Activated CD8-positive, alpha-beta memory T cell treated with anti-CD3 and anti-CD28 coated beads for 48 hours (primary cell): ENCODE data around the gene PSMB10.
"Not testable (repeated sequence)": the region's sequence is repeated elsewhere in the genome, so short reads cannot be mapped to it uniquely, and the experiment has no call there.

Source experiments
- DNase-seq, 3 experiments: peaks; one replicate each; pipeline ENCODE4 v3.0.0-alpha.2; 2020; ENCODE audit warnings: low read depth in 2 of 3, low spot score in 2 of 3

The PSMB10 gene

DNA sequence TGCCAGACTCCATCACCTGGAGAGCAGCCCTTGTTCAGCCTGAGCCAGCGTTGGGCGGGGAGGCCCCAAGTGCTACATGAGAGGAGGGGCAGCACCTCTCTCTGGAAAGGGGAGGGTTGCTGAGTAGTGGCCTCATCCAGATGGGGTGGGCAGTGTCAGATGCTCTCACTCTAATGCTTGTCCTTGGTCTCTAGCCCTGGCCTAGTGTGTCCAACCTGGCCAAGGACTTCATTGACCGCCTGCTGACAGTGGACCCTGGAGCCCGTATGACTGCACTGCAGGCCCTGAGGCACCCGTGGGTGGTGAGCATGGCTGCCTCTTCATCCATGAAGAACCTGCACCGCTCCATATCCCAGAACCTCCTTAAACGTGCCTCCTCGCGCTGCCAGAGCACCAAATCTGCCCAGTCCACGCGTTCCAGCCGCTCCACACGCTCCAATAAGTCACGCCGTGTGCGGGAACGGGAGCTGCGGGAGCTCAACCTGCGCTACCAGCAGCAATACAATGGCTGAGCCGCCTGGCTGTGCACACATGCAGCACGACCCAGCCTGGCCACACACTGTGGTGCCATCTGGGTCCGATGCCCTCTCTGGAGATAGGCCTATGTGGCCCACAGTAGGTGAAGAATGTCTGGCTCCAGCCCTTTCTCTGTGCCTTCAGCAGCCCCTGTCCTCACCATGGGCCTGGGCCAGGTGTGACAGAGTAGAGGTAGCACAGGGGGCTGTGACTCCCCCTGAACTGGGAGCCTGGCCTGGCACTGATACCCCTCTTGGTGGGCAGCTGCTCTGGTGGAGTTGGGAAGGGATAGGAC lies 9.3 kb downstream of the PSMB10 start:
- DNase-seq, result no peak

DNA sequence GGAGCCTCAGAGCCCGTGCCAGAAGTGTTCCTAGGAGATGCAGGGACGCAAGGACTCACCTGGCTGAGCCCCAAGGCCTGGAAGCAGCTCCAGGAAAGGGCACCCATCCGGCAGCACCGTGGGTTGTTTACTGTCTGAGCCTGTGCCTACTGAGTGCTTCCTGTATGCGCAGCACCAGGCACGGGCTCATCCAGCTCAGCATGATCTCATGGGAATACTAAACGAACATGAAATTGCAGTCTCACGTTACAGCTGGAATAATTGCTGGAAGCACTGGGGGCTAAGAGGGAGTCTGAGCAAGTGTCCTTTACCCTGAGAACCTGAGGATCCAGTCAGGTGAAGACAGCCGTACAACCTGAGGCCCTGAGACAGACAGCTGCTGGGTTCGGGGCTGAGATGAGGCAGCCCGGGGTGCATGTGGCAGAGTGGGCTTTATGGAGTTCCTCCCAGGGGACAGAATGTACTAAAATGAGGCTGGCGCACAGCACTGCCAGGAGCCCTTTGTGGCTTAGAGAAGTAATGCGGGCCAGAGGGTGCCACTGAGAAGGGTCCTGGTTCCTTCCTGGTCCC lies 10.4 kb downstream of the PSMB10 start:
- DNase-seq, result no peak

DNA sequence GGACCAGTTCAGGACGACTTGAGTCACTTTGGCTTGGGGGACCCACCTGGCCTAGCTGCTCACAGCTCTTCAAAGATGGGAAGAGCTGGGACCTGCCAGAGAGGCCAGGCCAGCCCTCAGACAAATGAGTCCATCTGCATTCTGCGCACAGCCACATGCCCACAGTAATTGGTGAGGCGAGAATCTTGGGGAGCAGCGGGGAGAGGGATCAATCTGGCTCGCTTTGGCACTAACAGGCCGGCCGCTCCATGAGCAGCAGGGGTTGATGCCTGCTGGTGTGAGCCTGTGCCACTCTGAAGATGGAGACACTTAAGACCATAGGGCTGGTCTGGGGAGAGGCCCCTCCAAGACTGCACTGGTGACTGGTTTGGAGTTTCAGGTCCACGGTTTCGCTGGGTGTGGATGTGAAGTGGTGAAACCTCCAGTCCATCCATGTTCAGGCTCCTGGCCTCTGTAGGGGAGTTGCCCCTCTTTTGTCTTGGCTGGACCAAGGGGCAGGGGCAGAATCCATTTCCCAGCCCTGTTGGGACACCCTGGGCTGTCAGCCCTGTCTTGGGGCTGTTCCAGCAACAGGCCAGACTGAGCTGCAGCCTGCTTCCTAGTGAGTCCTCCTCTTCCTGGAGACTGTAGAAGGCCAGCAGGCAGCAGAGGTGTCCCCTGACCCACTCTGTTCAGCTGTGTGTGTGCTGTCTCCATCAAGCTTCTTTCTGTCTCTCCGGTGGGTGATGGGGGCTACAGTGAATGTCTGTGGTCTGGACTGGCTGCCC lies 12.3 kb downstream of the PSMB10 start:
- no peak for DNase-seq

DNA sequence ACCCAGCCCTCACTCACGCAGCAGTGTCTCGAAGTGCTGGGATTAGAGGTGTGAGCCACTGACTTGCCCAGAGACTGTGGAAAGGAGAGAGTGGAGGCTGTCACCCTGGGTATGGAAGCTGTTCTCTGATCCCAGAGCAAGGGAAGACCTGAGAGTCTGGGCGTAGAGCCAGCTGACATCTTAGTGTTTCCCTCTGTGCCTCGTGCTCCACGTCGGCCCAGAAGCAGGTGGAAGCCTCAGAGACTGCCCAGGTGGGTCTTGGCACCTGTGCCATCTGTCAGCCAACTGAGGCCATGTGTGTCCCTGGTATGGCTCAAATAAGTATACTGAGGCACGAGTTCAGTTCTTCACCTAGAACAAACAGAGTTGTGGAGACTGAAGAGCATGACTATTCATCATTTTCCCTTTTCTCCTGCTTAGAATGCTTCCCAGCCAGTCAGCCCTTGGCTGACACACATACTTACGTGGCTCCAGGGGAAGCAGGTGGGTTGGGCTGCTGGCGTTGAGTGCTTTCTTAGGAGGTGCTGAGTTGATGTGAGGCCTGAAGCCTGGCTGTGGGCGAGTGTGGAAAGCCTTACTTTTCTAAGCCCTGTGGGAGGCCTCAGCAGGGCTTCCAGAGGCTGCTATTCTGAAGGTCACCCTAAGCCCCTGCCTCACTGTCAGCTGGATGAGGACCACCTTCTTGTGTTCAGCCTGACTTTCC lies 13.1 kb downstream of the PSMB10 start:
- DNase-seq, result no peak

DNA sequence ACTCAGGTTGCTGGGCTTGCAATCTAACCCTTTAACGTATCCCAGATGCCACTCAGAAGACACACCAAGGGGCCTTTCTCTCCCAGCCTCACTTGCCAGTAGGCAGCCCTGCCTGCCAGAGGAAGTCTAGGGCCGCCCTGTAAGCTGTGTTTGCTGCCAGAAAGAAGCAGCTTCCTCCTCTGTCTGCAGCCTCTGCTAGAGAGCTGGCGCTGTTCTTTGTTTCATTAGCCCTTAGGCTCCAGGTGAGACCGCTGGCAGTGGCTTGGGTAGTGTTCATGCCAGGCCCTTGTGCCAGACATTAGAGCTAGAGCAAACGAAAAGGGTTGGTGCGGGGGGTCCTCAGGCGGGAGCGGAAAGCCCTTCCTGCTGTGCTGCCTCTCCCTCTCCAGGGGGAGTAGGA lies 13.9 kb downstream of the PSMB10 start:
- no peak for DNase-seq

DNA sequence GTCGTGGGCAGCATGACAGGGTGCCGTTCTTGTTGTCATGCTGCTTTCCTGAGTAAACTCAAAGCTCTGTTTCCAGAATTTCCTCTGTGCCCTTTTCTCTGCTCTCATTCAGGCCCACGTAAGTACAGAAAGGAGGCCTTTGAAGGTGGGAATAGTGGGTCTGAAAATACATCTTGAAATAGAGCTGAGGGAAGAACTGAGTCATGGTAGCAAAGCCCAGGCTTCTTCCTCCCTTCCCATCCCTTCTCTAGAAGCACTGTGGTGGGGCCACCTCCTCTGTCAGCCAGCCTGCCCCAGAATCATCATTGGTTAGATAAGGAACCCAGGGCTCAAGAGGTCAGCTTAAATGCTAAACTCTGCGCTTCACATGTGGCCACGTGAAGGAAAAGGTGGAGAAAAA lies 14.4 kb downstream of the PSMB10 start:
- no peak for DNase-seq

DNA sequence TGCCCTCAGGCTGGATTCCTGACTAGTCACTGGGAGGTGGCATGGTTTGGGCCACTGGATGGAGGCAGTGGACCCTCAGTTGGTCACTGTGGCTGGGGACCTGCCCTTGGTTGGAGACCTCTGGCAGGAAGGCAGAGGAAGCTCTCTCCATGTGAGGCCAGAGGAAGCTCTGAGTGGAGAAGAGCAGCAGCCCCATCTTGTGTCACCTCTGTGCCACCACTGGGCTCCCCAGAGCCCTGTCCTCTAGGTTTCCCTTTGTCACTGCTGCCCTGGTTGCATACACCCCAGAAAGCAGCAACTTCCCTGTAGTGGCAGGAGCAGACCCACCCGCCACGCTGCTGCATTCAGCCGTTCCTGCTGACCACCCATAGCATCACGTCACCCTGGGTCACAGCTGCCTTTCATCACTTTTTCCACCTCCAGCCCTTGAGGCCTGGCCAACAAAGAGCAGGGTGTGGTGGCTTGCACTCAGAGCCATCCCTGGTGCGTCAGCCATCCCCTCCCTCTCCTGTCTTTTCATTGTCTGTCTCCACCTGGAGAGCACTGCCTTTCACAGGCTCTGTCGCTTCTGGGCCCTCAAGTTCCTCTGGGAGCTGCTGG lies 16.9 kb downstream of the PSMB10 start:
- no peak for DNase-seq

DNA sequence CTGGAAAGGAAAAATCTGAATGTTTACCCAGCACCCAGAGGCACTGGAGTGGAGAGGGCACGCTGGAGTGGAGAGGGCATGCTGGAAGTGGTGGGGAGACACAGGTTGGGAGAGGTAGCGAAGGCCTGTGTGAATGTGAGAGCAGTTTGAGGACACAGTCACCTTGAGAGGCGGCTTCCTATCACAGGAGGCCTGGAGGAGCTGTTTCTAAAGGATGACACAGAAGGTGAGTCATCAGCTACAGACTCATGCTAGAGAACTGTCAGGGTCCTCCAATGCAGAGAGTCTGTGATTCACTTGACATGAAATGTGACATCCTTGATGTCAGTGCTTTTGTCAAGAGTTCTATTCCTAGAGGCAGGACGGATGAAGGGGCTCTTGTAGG lies 18.8 kb downstream of the PSMB10 start:
- DNase-seq, result no peak

DNA sequence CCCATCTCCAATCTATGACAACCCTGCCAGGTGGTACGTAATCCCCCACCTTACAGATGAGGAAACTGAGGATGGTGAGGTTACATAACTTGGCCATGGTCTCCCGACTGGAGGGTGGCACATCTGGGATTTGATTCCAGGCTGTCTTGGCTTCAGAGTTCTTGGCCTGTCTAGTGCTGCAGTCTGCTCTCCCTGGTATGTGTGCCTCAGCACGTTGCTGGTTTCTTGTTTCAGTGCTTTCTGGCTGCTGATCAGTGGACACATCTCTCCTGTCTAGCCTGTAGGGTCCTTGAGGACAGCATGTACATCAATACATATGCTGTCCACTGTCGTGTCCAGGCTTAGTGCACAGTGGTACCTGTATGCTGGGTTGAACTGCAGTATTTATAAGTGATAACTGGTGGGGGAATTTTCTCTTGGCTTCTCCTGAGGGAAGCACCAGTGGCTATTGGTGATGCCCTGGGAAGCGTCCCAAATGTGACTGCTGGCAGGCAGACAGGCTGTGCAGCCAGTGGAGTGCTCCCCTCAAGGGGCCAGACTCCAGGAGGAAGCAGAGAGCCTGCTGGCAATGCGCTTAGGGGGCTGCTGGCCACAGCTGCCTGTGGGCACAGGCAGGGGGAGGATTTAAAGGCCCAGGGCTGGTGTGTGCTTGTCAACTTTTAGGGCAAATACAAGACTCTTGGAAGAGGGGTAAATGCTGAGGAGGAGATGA lies 19.4 kb downstream of the PSMB10 start:
- DNase-seq, result no peak

DNA sequence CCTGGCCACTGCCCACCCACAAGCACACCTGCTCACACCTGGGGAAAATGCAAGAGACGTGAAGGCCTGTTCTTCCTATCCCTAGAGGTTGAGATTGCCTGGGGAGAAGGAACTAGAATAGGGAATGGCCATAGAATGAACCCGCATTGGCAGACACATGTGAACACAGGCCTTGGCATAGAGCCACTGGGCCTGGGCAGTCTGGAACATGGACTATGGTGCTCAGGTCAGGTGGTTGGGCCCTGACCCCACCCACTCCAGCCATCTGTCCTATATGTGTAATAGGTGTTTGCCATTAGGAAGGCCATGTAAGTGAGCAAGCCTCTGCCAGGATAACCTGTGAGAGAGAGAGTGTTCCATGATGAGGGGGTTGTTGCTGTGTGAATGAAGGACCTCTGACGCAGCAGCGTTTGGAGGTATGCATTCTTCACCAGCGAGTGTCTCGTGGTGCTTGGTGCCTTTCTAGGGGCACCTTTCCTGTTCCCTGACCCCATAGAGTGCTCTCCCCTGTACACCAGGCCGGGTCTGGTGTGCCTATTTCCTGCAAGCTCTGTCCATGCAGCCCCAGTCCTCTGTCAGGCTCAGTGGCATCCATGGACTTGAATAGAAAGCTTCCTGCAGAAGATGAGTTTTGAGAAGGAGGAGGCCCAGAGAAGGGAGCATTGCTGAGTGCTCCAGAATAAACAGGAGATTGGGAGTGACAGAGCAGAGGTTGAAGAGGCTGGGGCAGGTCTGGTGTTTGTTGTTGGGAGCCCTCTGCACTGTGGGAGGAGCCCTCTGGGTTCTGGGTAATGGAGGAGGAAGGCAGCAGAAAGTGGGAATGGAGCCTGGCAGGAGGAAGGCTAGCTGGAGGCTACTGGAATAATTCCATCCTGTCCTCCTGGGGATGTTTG lies 20.6 kb downstream of the PSMB10 start:
- DNase-seq, result no peak

DNA sequence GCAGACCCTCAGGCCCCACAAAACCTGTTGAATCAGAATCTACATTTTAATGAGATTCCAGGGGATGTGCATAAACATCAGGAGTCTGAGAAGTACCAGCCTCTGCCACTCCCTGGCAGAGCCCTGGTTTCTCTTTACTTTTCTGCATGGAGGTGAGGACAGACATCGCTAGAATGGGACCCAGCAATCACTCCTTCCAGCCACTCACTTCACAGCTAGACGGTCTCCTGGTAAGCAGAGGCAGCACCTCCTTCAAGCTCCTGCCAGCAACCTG lies 21.2 kb downstream of the PSMB10 start:
- DNase-seq, result not testable (repeated sequence)

DNA sequence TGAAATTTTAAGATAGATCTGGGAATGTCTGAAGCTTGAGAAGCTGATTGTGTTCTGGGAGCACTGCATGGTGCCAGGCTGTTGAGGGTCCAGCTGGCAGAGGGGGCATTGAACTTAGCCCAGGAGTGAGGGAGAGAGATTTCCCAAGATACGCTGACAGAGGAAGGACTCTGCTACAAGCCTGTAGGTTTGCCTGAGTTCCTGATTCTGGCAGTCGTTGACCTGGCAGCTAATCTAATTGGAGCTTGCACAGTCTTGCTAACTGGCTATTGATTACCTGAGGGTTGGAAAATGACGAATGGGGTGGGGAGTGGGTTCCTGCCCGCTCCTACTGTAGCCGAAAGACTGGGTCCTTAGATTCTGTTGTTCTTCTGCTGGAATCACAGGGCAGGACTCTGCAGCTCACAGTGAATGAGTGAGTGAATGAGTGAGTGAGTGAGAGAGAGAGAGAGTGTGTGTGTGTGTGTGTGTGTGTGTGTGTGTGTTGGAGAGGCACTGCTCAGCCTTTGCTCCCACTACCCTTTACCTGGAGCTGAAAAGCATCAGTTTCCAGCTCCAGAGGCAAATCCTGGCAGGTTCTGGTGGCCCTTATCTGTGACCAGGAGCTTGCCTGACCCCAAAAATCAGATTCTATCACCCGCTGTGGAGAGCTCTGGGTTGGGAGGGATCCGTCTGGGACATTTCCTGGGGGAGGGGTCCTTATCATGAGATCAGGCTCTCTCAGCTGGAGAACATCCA lies 21.7 kb downstream of the PSMB10 start:
- DNase-seq, result no peak

DNA sequence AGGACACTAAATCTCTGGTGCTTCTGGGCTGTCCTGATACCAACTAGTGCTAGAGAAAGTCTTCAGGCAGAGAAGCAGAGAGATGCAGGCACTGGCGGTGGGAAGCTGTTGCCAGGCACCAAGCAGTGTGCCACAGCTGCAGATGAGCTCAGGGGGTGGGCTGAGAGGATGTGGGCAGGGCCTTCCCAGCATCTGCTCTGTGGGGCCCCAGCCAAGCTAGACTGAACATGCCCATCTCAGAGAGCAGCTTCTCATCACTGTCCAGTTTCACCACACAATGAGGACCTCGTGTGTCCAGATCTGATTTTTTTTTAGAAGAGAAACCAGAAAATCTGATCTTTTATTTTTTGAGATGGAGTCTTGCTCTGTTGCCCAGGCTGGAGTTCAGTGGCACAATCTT lies 26.5 kb downstream of the PSMB10 start:
- DNase-seq, result no peak

DNA sequence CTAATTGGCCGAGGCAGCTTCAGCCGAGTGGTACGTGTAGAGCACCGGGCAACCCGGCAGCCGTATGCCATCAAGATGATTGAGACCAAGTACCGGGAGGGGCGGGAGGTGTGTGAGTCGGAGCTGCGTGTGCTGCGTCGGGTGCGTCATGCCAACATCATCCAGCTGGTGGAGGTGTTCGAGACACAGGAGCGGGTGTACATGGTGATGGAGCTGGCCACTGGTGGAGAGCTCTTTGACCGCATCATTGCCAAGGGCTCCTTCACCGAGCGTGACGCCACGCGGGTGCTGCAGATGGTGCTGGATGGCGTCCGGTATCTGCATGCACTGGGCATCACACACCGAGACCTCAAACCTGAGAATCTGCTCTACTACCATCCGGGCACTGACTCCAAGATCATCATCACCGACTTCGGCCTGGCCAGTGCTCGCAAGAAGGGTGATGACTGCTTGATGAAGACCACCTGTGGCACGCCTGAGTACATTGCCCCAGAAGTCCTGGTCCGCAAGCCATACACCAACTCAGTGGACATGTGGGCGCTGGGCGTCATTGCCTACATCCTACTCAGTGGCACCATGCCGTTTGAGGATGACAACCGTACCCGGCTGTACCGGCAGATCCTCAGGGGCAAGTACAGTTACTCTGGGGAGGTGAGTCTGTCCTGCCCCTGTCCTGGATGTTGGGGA lies 27.5 kb downstream of the PSMB10 start:
- DNase-seq, result no peak

DNA sequence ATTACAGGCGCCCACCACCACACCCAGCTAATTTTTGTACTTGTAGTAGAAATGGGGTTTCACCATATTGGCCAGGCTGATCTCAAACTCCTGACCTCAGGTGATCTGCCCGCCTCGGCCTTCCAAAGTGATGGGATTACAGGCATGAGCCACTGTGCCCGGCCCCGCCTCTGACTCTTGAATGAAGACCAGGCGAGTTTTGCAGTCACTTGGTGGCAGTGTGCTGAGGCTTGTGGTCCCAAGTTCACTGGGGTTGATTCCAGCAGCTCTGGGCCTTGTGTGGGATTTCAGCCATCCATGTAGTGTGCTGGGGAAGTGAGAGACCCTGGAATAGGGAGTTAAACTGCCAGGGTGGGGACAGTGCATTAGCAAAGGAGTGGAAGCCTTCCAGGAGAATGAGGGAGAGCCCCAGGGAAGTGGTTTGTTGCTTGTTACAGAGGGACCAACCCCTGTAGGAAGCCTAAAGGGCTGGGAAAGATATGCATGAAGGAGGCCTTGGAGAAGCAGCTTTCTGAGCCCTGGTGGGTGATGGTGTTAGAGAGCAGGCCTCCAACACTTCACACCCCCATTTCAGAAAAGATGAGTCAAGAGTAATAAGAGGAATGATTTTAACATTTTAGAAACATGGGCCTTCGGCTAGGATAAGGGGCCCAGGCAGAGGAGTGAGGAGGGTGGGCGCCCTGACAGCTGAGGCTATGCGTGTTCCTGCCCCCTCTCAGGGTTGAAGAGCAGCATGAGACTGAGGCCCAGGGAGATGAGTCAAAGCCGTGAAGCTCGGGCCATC lies 29.1 kb downstream of the PSMB10 start:
- DNase-seq, result no peak

DNA sequence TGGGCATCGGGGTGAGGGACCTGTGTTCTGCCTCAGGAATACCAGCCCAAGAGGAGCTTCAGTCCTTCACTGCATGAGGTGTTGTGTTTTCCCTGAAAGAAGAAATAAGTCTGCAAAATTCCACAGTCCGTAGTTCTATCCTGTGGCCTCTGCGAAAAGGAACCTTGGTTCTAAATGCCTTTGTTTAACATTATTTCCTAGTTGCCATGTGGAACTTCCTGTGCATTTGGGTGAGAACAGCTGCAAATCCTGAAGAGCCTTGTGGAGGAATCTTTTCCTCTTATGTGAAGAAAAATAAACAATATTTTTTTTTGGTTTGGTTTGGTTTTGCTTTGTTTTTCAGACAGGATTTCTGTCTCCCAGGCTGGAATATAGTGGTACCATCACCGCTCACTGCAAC lies 33.8 kb downstream of the PSMB10 start:
- no peak for DNase-seq

DNA sequence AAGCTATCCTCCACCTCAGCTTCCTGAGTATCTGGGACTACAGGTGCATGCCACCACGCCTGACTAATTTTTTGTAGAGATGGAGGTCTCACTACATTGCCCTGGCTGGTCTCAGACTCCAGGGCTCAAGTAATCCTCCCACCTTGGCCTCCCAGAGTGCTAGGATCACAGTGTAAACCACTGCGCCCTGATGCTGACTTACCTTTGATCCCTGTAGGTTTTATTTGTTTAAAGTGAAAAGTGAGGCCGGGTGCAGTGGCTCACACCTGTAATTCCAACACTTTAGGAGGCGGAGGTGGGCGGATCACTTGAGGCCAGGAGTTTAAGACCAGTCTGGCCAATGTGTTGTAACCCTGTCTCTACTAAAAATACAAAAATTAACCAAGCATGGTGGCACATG lies 34.9 kb downstream of the PSMB10 start:
- no peak for DNase-seq

DNA sequence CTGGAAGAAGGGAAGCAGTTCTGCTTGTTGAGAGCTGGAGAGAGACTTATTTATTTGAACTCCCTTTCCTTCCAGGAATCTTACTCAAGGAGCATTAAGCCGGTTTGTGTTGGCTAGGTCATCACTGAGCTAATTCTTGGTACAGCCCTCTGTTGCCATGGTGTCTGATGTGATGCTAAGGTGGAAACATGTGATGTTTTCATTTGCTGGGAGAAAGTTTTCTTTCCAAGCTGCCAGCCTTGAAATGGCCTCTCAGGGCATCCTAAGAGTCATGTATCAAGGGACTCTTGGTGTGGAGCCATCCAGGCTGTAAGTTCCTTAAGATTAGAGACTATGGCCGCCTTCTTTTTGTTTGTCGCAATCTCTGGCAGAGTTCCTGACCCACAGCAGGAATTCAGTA lies 39.4 kb downstream of the PSMB10 start:
- no peak for DNase-seq
